Cardiac fibroblast (primary cell): ENCODE measurements around the gene BLM.

Experiments
- DNase-seq, 2 donors: peaks; one replicate each; pipeline versions ENCODE4 v3.0.0 to v3.0.0-alpha.2; 2010; ENCODE audit warnings: low read depth in 2 of 2
- H3K4me3 ChIP-seq, 2 donors: replicated peaks in 1 of 2; 1 replicate in 1 of 2; 2 replicates in 1 of 2; pipeline ENCODE4 v1.5.1; 2011; ENCODE audit warnings: low read depth in 2 of 2, low read length in 2 of 2, mild to moderate bottlenecking in 2 of 2, moderate library complexity in 1 of 2
- TF ChIP-seq, protein P1 (sequence below): IDR thresholded peaks from one replicate; pipeline ENCODE4 v1.5.1; 2011; ENCODE audit warnings: low read depth, mild to moderate bottlenecking, low read length, inconsistent platforms

BLM gene

GRCh38 chr15:90780916-90781315, 63.8 kb downstream of the BLM start:
- DNase-seq = no peak
- TF ChIP-seq, protein P1, sequence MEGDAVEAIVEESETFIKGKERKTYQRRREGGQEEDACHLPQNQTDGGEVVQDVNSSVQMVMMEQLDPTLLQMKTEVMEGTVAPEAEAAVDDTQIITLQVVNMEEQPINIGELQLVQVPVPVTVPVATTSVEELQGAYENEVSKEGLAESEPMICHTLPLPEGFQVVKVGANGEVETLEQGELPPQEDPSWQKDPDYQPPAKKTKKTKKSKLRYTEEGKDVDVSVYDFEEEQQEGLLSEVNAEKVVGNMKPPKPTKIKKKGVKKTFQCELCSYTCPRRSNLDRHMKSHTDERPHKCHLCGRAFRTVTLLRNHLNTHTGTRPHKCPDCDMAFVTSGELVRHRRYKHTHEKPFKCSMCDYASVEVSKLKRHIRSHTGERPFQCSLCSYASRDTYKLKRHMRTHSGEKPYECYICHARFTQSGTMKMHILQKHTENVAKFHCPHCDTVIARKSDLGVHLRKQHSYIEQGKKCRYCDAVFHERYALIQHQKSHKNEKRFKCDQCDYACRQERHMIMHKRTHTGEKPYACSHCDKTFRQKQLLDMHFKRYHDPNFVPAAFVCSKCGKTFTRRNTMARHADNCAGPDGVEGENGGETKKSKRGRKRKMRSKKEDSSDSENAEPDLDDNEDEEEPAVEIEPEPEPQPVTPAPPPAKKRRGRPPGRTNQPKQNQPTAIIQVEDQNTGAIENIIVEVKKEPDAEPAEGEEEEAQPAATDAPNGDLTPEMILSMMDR = no peak
- no peak overlapping the region for H3K4me3 ChIP-seq

GRCh38 chr15:90782442-90782841, 65.3 kb downstream of the BLM start:
- TF ChIP-seq, protein P1 = no peak
- no peak for DNase-seq
- no peak overlapping the region for H3K4me3 ChIP-seq

DNA sequence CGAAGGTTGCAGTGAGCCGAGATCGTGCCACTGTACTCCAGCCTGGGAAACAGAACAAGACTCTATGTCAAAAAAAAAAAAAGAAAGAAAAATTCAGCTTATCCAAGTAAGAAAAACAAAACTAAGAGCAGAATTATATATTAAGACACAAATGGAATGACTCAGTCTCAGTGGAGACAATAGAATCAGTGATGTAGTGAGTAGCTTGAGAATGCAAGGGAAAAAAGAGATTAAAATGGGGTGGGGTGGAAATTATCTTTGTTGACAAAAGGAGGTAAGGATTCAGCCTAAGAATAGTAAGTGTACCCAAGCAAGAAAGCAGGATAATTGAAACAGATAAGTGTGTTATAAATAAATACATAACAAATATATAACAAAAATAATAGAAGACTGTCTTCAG, 70.7 kb downstream of the BLM start:
- H3K4me3 ChIP-seq = no peak overlapping the region
- DNase-seq = peak; percentile 45 to 62

DNA sequence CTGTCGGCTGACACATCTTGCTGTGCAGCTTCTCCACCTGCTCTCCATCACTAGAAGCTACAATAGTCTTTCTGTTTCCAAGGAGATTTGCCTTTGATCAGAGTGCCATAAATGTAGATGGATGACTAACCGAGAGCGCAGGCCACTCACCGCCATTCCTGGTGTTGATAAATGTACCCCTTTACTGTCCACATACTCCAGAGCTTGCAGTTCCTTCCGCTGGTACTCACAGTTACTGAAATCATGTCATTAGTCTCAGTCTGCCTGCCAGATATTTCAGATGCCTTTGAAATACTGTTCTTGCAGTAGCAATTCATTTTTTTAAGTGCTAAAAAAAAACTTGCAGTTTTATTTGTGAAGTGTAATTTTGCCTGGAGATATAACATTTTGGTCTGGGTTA, 72.3 kb downstream of the BLM start:
- TF ChIP-seq, protein P1 = no peak
- DNase-seq = no peak
- H3K4me3 ChIP-seq = no peak overlapping the region

More for the DNA sequence above, 70.7 kb downstream of the BLM start:
- TF ChIP-seq, protein P1 = no peak

DNA sequence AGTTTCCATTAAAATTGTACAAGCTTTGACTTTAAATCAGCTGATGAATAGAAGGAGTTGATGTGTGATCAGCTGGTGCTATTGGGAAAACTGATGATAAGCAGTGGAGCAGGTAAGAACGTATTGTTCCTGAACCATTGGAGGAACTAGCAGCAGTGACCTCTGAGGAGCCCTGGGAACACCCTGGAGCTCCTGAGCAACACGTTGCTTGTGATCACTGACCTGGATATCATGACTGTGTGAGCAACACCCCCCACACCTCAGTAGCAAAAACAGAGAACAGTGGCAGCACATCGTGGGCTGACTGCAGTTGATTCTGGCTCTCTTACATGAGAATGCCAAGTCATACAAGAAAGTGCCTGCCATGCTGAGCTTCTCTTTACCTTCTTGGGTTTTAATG, 72.9 kb downstream of the BLM start:
- DNase-seq = no peak
- H3K4me3 ChIP-seq = no peak overlapping the region
- TF ChIP-seq, protein P1 = no peak

DNA sequence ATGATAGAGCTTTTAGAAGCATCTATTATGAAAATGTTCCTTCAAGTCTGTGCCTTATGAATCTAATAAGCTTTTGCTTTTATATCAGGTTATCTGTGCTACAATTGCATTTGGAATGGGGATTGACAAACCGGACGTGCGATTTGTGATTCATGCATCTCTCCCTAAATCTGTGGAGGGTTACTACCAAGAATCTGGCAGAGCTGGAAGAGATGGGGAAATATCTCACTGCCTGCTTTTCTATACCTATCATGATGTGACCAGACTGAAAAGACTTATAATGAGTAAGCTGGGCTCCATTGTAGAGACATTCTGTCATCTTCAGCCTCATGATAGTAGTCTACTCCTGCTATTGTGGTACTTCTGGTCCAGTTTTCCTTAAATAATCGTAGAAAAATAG, 73.4 kb downstream of the BLM start:
- H3K4me3 ChIP-seq = no peak overlapping the region
- TF ChIP-seq, protein P1 = no peak
- DNase-seq = peak; percentile 26 to 82

DNA sequence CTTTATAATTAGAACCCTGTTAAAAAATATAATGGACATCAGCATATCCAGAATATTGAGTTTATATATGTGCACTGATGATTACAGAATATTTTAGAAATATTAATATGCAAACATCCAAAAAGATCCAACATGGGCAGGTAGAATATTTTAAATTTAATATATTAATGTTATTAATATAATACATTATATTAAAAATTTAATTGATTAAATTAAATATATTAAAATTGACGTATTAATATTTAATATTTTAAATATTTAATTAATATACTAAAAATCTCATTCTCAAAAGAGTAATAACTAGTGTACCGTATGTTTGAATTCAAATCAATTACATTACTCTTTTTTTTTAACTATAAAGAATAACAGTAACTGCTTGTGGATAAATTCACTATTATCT, 77.4 kb downstream of the BLM start:
- TF ChIP-seq, protein P1 = no peak
- no peak for DNase-seq
- no peak overlapping the region for H3K4me3 ChIP-seq
